MM.1S (cell line): Measurements from ENCODE around the gene MUC3A.

Source experiments
- EZH2 ChIP-seq: fragments of 300-600 bp; sonication (generic); optimal IDR thresholded peaks from 2 replicates; pipeline ENCODE3; 2017; ENCODE audit warnings: low read depth, mild to moderate bottlenecking, antibody characterized with exemption, low read length, mixed read lengths
- EZH2phosphoT487 ChIP-seq: fragments of 300-600 bp; sonication (generic); IDR thresholded peaks from 2 replicates; pipeline ENCODE4 v1.6.1; 2018; ENCODE audit warnings: antibody characterized with exemption, low read length
- TF ChIP-seq, protein P1 (sequence below): fragments of 300-600 bp; sonication (generic); IDR thresholded peaks from 2 replicates; pipeline ENCODE4 v1.5.1; 2016; ENCODE audit warnings: antibody characterized with exemption, low read length, mixed read lengths

DNA sequence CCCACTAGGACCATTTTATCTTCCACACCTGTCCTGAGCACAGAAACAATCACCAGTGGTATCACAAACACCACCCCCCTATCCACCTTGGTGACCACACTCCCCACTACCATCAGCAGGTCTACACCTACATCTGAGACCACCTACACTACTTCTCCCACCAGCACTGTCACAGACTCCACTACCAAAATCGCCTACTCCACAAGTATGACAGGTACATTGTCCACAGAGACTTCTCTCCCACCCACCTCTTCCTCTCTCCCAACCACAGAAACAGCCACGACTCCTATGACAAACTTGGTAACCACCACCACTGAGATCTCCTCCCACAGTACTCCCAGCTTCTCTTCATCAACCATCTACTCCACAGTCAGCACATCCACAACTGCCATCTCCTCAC is 3.3 kb downstream of the MUC3A start:
- TF ChIP-seq, protein P1, sequence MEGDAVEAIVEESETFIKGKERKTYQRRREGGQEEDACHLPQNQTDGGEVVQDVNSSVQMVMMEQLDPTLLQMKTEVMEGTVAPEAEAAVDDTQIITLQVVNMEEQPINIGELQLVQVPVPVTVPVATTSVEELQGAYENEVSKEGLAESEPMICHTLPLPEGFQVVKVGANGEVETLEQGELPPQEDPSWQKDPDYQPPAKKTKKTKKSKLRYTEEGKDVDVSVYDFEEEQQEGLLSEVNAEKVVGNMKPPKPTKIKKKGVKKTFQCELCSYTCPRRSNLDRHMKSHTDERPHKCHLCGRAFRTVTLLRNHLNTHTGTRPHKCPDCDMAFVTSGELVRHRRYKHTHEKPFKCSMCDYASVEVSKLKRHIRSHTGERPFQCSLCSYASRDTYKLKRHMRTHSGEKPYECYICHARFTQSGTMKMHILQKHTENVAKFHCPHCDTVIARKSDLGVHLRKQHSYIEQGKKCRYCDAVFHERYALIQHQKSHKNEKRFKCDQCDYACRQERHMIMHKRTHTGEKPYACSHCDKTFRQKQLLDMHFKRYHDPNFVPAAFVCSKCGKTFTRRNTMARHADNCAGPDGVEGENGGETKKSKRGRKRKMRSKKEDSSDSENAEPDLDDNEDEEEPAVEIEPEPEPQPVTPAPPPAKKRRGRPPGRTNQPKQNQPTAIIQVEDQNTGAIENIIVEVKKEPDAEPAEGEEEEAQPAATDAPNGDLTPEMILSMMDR = no peak
- TF ChIP-seq EZH2phosphoT487 (no peak), EZH2 (no peak)
